Measurements from ENCODE around the gene ZNF385A. TPM values are rescaled to one million over a fixed set of nuclear protein-coding genes. Genes with fewer than 3 reads are reported as not detected.
A peak's percentile ranks its signal among the peaks of the same experiment; 100 is the strongest.

ZNF385A gene
- total RNA-seq, 1 donor from 2014 or later, result 5.6 TPM

DNA sequence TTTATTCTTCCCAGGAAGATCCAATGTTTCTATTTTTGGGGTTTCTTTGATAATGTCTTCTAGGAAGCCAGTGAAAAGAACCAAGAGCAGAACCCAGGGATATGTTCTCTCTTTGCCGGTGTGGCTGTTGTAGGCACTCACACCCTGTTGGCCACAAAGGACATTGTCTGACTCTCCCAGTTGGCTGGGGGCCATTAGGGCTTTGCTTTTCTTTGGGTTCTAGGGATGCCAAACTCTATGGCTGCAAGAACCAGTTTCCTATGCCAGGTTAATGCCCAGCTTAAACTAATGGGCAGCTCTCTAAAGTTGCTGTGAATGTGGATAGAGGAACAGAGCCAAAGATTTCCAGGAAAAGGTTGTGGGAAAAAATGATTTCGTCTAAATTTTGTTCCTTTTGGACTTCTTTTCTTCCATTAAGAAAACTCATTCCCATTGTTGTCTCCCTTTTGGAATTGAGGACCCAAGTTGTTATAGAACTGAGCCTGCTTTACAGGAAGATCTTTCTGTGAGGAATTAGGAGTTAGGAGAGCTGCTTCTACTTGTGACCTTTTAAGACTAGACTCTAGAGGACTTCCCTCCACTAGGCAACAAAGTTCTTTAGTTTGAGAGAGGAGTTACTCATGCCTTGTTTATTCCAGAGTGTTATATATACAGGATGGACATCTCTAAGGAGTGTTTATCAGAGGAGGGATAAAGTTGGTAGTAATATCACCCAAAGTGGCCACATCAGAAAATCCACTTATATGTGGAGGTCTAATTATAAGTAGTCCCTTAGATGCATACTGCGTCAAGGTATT is 46.5 kb downstream of the ZNF385A start:
- H3K36me3 ChIP-seq (ENCODE audit: control insufficient read depth, insufficient read depth, low read length), result no peaks in the 10 kb centered on the region
- H3K27me3 ChIP-seq (ENCODE audit: control insufficient read depth, insufficient read depth, low read length), result no peaks in the 10 kb centered on the region
- TF ChIP-seq, protein P1, sequence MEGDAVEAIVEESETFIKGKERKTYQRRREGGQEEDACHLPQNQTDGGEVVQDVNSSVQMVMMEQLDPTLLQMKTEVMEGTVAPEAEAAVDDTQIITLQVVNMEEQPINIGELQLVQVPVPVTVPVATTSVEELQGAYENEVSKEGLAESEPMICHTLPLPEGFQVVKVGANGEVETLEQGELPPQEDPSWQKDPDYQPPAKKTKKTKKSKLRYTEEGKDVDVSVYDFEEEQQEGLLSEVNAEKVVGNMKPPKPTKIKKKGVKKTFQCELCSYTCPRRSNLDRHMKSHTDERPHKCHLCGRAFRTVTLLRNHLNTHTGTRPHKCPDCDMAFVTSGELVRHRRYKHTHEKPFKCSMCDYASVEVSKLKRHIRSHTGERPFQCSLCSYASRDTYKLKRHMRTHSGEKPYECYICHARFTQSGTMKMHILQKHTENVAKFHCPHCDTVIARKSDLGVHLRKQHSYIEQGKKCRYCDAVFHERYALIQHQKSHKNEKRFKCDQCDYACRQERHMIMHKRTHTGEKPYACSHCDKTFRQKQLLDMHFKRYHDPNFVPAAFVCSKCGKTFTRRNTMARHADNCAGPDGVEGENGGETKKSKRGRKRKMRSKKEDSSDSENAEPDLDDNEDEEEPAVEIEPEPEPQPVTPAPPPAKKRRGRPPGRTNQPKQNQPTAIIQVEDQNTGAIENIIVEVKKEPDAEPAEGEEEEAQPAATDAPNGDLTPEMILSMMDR (IDR thresholded peaks at IDR 0.05; ENCODE audit: insufficient read depth, low read length, poor library complexity, severe bottlenecking), result no peak
- no peak overlapping the region for H3K4me3 ChIP-seq (ENCODE audit: low read depth, low read length)
- no peak for DNase-seq (ENCODE audit: low read depth)

DNA sequence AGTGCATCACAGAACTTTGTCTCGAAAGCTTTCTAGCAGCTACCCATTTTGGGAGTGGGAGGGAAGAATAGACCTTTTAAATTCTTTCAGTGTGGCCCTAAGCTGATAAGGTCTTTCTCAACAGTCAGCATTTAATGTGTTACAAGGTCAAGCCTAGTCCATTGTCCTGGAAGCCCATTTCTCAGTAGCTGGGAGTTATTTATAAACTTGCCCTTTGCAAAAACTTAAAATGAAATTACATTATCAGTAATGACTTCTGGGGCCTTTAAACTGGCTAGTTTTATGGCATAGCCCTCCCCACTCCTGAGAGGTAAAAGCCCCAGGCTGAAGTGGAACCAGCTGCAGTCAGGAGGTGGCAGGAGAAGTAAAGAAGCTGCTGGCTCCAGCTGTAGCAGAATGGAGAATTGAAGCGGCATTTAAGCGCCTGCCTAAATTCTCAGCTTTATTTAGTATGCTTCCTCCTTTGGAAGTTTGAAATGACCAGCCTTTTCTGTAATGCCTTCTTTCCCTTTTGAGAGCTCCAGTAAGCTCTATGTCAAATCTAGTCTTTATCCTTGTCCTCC is 47.2 kb downstream of the ZNF385A start:
- Histone ChIP-seq H3K27me3 (ENCODE audit: control insufficient read depth, insufficient read depth, low read length) (no peaks in the 10 kb centered on the region), H3K36me3 (ENCODE audit: control insufficient read depth, insufficient read depth, low read length) (no peaks in the 10 kb centered on the region), H3K4me3 (ENCODE audit: low read depth, low read length) (no peak overlapping the region)
- TF ChIP-seq, protein P1 (IDR thresholded peaks at IDR 0.05; ENCODE audit: insufficient read depth, low read length, poor library complexity, severe bottlenecking), result peak; percentile 3
- no peak for DNase-seq (ENCODE audit: low read depth)

DNA sequence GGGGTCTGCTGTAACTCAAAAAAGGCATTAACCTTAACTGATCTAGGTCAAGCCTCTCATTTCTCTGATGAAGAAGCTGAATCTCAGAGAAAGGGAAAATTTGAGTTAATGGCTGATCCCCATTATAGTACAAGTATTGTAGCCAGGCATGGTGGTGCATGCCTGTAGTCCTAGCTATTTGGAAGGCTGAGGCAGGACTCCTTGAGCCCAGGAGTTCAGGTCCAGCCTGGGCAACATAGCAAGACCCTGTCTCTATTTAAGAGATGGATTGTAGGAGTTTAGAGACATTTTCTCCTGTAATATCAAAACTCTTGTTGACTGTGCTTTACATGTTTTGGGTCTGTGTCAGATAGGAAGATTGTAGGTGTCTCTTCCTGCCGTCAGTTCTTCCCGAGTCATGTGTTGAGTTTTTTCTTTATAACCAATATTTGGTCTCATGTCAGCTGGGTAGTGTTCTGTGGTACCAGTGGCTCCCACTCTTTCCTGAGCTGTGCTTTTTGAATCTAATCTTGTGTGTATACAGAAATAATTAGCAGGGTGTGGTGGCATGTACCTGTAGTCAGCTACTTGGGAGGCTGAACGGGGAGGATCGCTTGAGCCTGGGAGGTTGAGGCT is 51.0 kb downstream of the ZNF385A start:
- TF ChIP-seq, protein P1 (IDR thresholded peaks at IDR 0.05; ENCODE audit: insufficient read depth, low read length, poor library complexity, severe bottlenecking), result no peak
- Histone ChIP-seq H3K36me3 (ENCODE audit: control insufficient read depth, insufficient read depth, low read length) (no peaks in the 10 kb centered on the region), H3K27me3 (ENCODE audit: control insufficient read depth, insufficient read depth, low read length) (no peaks in the 10 kb centered on the region), H3K4me3 (ENCODE audit: low read depth, low read length) (no peak overlapping the region)
- DNase-seq (ENCODE audit: low read depth), result no peak

DNA sequence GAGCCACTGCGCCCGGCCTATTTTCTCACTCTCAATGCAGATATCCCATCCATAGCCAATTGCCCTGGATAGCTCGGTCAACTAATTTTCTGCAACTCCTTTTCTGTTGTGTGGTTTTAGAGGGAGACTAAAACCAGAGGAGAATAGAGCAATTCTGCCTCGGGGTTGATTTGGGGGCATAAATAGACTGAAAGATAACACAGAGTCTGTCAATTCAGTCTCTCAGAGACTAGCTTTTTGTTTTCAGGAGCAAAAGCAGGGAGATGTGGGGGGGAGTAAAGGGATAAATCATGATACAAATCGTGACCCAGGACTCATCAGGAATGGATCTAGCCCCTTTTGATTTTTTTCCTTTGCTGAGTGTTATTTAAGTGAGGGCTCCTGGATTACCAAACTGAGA is 53.1 kb downstream of the ZNF385A start:
- DNase-seq (ENCODE audit: low read depth), result no peak
- TF ChIP-seq, protein P1 (IDR thresholded peaks at IDR 0.05; ENCODE audit: insufficient read depth, low read length, poor library complexity, severe bottlenecking), result no peak
- Histone ChIP-seq H3K36me3 (ENCODE audit: control insufficient read depth, insufficient read depth, low read length) (no peaks in the 10 kb centered on the region), H3K27me3 (ENCODE audit: control insufficient read depth, insufficient read depth, low read length) (no peaks in the 10 kb centered on the region), H3K4me3 (ENCODE audit: low read depth, low read length) (no peak overlapping the region)

DNA sequence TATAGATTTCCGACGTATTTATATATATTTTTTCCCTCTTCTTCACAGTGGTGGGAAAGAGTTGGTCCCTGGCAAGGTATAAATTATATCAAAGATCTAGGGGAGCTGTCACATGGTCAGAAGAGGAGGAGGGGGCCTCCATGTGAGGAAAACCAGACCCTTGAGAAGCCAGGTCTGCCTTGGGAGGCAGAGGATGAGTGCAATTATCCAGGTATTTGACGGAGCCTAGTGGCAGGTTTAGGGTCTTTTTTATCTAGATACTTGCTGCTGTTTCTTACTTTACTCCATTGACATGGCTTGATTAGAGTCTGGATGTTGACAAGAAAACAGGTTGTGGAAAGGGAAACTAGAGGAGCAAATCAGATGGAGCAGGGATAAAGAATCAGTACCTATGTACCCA is 54.1 kb downstream of the ZNF385A start:
- no peaks in the 10 kb centered on the region for H3K36me3 ChIP-seq (ENCODE audit: control insufficient read depth, insufficient read depth, low read length)
- no peak overlapping the region for H3K4me3 ChIP-seq (ENCODE audit: low read depth, low read length)
- TF ChIP-seq, protein P1 (IDR thresholded peaks at IDR 0.05; ENCODE audit: insufficient read depth, low read length, poor library complexity, severe bottlenecking), result no peak
- no peaks in the 10 kb centered on the region for H3K27me3 ChIP-seq (ENCODE audit: control insufficient read depth, insufficient read depth, low read length)
- no peak for DNase-seq (ENCODE audit: low read depth)

Data from kidney epithelial cell (primary cell).